H9 (cell line): ENCODE data around the gene SNCA. TPM values are rescaled to one million over a fixed set of nuclear protein-coding genes. Genes with fewer than 3 reads are reported as not detected.

Experiments
- DNase-seq: peaks from one replicate; pipeline ENCODE4 v3.0.0-alpha.2; 2017
- H2AFZ ChIP-seq: one replicate; pipeline ENCODE4 v1.6.1; 2013; ENCODE audit warnings: mild to moderate bottlenecking, low read length, control low read depth, moderate library complexity
- H2AK5ac ChIP-seq: 2 replicates; pipeline ENCODE4 v1.6.1; 2013; ENCODE audit warnings: low read length, control low read depth, mixed read lengths; ENCODE audit not compliant: insufficient read length
- H2BK120ac ChIP-seq: one replicate; pipeline ENCODE4 v1.6.1; 2013; ENCODE audit warnings: low read depth, mild to moderate bottlenecking, low read length, control low read depth, inconsistent platforms; ENCODE audit not compliant: poor library complexity, severe bottlenecking
- H2BK12ac ChIP-seq: 2 replicates; pipeline ENCODE4 v1.6.1; 2013; ENCODE audit warnings: low read length, control low read depth, mixed read lengths, low read depth; ENCODE audit not compliant: insufficient read length
- H2BK15ac ChIP-seq: 2 replicates; pipeline ENCODE4 v1.6.1; 2013; ENCODE audit warnings: low read depth, low read length, control low read depth
- H2BK20ac ChIP-seq: one replicate; pipeline ENCODE4 v1.6.1; 2013; ENCODE audit warnings: low read depth, mild to moderate bottlenecking, low read length, control low read depth, inconsistent platforms; ENCODE audit not compliant: poor library complexity, severe bottlenecking
- H2BK5ac ChIP-seq: 2 replicates; pipeline ENCODE4 v1.6.1; 2013; ENCODE audit warnings: low read length, control low read depth, mixed read lengths; ENCODE audit not compliant: insufficient read length
- H3K14ac ChIP-seq: 2 replicates; pipeline ENCODE4 v1.6.1; 2013; ENCODE audit warnings: low read length, control low read depth; ENCODE audit not compliant: insufficient read depth
- H3K18ac ChIP-seq: 2 replicates; pipeline ENCODE4 v1.6.1; 2013; ENCODE audit warnings: low read depth, mild to moderate bottlenecking, mixed read lengths, low read length, control low read depth; ENCODE audit not compliant: insufficient read length
- H3K23ac ChIP-seq: 2 replicates; pipeline ENCODE4 v1.6.1; 2013; ENCODE audit warnings: low read length, control low read depth, mixed read lengths, low read depth; ENCODE audit not compliant: insufficient read length
- H3K23me2 ChIP-seq: 2 replicates; pipeline ENCODE4 v1.6.1; 2013; ENCODE audit warnings: low read depth, mild to moderate bottlenecking, mixed read lengths, low read length, control low read depth; ENCODE audit not compliant: insufficient read length, poor library complexity, severe bottlenecking
- H3K27ac ChIP-seq: 2 replicates; pipeline ENCODE4 v1.5.1; 2013; ENCODE audit warnings: low read length, control low read depth, mixed read lengths, low read depth; ENCODE audit not compliant: insufficient read length
- H3K27me3 ChIP-seq: 2 replicates; pipeline ENCODE4 v1.6.1; 2013; ENCODE audit warnings: low read length, control low read depth, inconsistent platforms; ENCODE audit not compliant: insufficient read depth
- H3K4ac ChIP-seq: 2 replicates; pipeline ENCODE4 v1.6.1; 2013; ENCODE audit warnings: low read depth, mild to moderate bottlenecking, control low read depth, inconsistent platforms, low read length, moderate library complexity
- H3K4me1 ChIP-seq: 2 replicates; pipeline ENCODE4 v1.6.1; 2013; ENCODE audit warnings: low read length, control low read depth, inconsistent platforms; ENCODE audit not compliant: insufficient read depth
- H3K4me2 ChIP-seq: 2 replicates; pipeline ENCODE4 v1.6.1; 2013; ENCODE audit warnings: low read length, control low read depth, mixed read lengths; ENCODE audit not compliant: insufficient read length, insufficient read depth
- H3K56ac ChIP-seq: 2 replicates; pipeline ENCODE4 v1.6.1; 2013; ENCODE audit warnings: low read depth, mild to moderate bottlenecking, mixed read lengths, low read length, control low read depth; ENCODE audit not compliant: insufficient read length
- H3K79me1 ChIP-seq: 2 replicates; pipeline ENCODE4 v1.6.1; 2013; ENCODE audit warnings: low read depth, mild to moderate bottlenecking, moderate library complexity, low read length, control low read depth, inconsistent platforms; ENCODE audit not compliant: insufficient read depth, poor library complexity, severe bottlenecking
- H3K79me2 ChIP-seq: 2 replicates; pipeline ENCODE4 v1.6.1; 2013; ENCODE audit warnings: low read length, control low read depth, inconsistent platforms; ENCODE audit not compliant: insufficient read depth
- H3K9ac ChIP-seq: 2 replicates; pipeline ENCODE4 v1.6.1; 2013; ENCODE audit warnings: low read length, control low read depth, mixed read lengths; ENCODE audit not compliant: insufficient read length; ENCODE audit errors: extremely low read depth
- H3K9me3 ChIP-seq: one replicate; pipeline ENCODE4 v1.6.1; 2013; ENCODE audit warnings: low read depth, low read length, inconsistent platforms; ENCODE audit not compliant: control insufficient read depth
- H3T11ph ChIP-seq: one replicate; pipeline ENCODE4 v1.6.1; 2013; ENCODE audit warnings: mild to moderate bottlenecking, low read length, control low read depth, inconsistent platforms
- H4K20me1 ChIP-seq: one replicate; pipeline ENCODE4 v1.6.1; 2013; ENCODE audit not compliant: control insufficient read depth, insufficient read length, insufficient read depth
- H4K5ac ChIP-seq: 2 replicates; pipeline ENCODE4 v1.6.1; 2013; ENCODE audit warnings: low read depth, mild to moderate bottlenecking, mixed read lengths, low read length, control low read depth; ENCODE audit not compliant: insufficient read length
- H4K8ac ChIP-seq: replicated peaks from 2 replicates; pipeline ENCODE4 v1.6.1; 2013; ENCODE audit warnings: low read length, control low read depth, mixed read lengths, low read depth; ENCODE audit not compliant: insufficient read length
- H4K91ac ChIP-seq: 2 replicates; pipeline ENCODE4 v1.6.1; 2013; ENCODE audit warnings: low read depth, mild to moderate bottlenecking, moderate library complexity, mixed read lengths, low read length, control low read depth; ENCODE audit not compliant: insufficient read length
- H3K27ac Mint-ChIP-seq, 3 experiments: 2 replicates in 2 of 3; 3 replicates in 1 of 3; pipeline ENCODE4 v1.8.0; 2020 to 2021; ENCODE audit warnings: mixed read lengths in 3 of 3, mild to moderate bottlenecking in 1 of 3, moderate library complexity in 1 of 3
- H3K27me3 Mint-ChIP-seq: 2 replicates; pipeline ENCODE4 v1.8.0; 2021; ENCODE audit warnings: low read depth, mild to moderate bottlenecking, moderate library complexity, mixed read lengths
- H3K36me3 Mint-ChIP-seq, 3 experiments: 2 replicates in 2 of 3; 3 replicates in 1 of 3; pipeline ENCODE4 v1.8.0; 2020 to 2021; ENCODE audit warnings: low read depth in 3 of 3, mixed read lengths in 3 of 3; ENCODE audit not compliant: insufficient read depth in 1 of 3
- H3K4me1 Mint-ChIP-seq, 2 experiments: 2 replicates each; pipeline ENCODE4 v1.8.0; 2020; ENCODE audit warnings: mixed read lengths in 2 of 2
- H3K4me3 Mint-ChIP-seq, 2 experiments: 2 replicates in 1 of 2; 3 replicates in 1 of 2; pipeline ENCODE4 v1.8.0; 2020 to 2021; ENCODE audit warnings: mild to moderate bottlenecking in 2 of 2, mixed read lengths in 2 of 2, moderate library complexity in 1 of 2
- H3K9me3 Mint-ChIP-seq, 2 experiments: 2 replicates in 1 of 2; 3 replicates in 1 of 2; pipeline ENCODE4 v1.8.0; 2020; ENCODE audit warnings: mild to moderate bottlenecking in 2 of 2, mixed read lengths in 2 of 2, moderate library complexity in 1 of 2
- CTCF ChIP-seq: fragments of 200-600 bp; sonication (generic); conservative IDR thresholded peaks from 3 replicates; pipeline ENCODE4 v1.8.0; 2021; ENCODE audit warnings: antibody characterized with exemption, mild to moderate bottlenecking
- total RNA-seq: library from RNA; stranded (reverse); gene quantifications from 2 replicates; pipeline ENCODE4 v1.2.1, GENCODE V29; 2021

The SNCA gene
- total RNA-seq, 1 experiment from 2014 or later, result 8.5 TPM

GRCh38 chr4:89767924-89768323 is 69.0 kb downstream of the SNCA start:
- H3T11ph ChIP-seq, result no peak overlapping the region
- no peak overlapping the region for H3K4me3 Mint-ChIP-seq
- H2BK5ac ChIP-seq, result no peak overlapping the region
- H2BK120ac ChIP-seq, result no peak overlapping the region
- no peak overlapping the region for H2BK12ac ChIP-seq
- H3K36me3 Mint-ChIP-seq, result no peaks in the 10 kb centered on the region; a peak in 1 of 7 replicates
- H3K4me1 ChIP-seq, result no peaks in the 10 kb centered on the region
- H2BK15ac ChIP-seq, result no peak overlapping the region
- no peak overlapping the region for H3K9ac ChIP-seq
- H3K9me3 ChIP-seq, result no peaks in the 10 kb centered on the region
- H3K9me3 Mint-ChIP-seq, result peaks cover 0 to 2% of the 10 kb centered on the region in 2 experiments; a peak in 1 of 5 replicates
- no peaks in the 10 kb centered on the region for H3K23me2 ChIP-seq
- no peak for DNase-seq
- no peak overlapping the region for H3K18ac ChIP-seq
- H3K14ac ChIP-seq, result no peak overlapping the region
- no peaks in the 10 kb centered on the region for H3K79me2 ChIP-seq
- no peaks in the 10 kb centered on the region for H3K27me3 Mint-ChIP-seq
- no peak overlapping the region for H3K27ac ChIP-seq
- no peak overlapping the region for H3K4me2 ChIP-seq
- H3K79me1 ChIP-seq, result no peaks in the 10 kb centered on the region
- H4K5ac ChIP-seq, result no peak overlapping the region
- H2BK20ac ChIP-seq, result no peak overlapping the region
- H3K4ac ChIP-seq, result no peak overlapping the region
- H2AK5ac ChIP-seq, result no peak overlapping the region
- H3K23ac ChIP-seq, result no peak overlapping the region
- no peak overlapping the region for H4K8ac ChIP-seq
- no peak overlapping the region for H3K56ac ChIP-seq
- H4K91ac ChIP-seq, result no peak overlapping the region
- H3K27ac Mint-ChIP-seq, result no peak overlapping the region
- no peaks in the 10 kb centered on the region for H3K4me1 Mint-ChIP-seq
- no peak for TF ChIP-seq CTCF
- no peak overlapping the region for H2AFZ ChIP-seq
- H4K20me1 ChIP-seq, result no peaks in the 10 kb centered on the region
- no peaks in the 10 kb centered on the region for H3K27me3 ChIP-seq
